Measurements from ENCODE around the gene B3GAT1. TPM values are rescaled to one million over a fixed set of nuclear protein-coding genes. Genes with fewer than 3 reads are reported as not detected.

Gene B3GAT1
- total RNA-seq, 2 donors from 2014 or later, result 20.6 to 29.5 TPM

DNA sequence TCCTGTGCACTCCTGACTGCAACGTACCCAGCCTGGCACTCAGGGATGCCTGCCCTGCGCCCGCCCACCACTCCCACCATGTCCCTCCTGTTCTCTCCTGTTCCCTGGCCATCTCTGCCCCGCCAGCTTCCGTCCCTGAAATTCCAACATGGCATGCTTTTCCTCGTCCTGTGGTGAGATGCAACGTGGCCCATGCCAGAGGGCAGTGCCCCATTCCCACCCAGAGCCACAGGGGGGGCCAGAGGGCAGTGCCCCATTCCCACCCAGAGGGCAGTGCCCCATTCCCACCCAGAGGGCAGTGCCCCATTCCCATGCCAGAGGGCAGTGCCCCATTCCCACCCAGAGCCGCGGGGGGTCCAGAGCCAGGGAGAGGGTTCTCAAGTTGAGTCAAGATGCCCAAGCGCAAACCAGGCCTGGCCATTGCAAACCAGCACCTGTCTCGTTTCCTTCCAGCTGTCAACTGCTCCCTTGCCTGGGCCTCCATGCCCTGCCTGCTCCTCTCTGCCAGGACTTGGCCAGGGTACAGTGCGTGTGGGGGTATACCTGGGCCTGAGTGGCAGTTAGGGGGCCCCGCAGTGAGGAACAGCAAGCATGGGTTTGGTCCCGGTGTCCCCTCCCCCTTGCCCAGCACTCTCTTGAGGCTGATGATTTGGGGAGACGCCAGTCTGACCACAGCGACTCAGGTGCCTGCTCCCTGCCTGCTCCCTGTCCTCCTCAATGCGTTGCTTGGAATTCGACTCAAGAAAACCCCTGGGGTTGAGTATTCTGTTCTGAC is 14.6 kb downstream of the B3GAT1 start:
- no peaks in the 10 kb centered on the region for H3K36me3 Mint-ChIP-seq (ENCODE audit: low read depth)
- TF ChIP-seq, protein P1, sequence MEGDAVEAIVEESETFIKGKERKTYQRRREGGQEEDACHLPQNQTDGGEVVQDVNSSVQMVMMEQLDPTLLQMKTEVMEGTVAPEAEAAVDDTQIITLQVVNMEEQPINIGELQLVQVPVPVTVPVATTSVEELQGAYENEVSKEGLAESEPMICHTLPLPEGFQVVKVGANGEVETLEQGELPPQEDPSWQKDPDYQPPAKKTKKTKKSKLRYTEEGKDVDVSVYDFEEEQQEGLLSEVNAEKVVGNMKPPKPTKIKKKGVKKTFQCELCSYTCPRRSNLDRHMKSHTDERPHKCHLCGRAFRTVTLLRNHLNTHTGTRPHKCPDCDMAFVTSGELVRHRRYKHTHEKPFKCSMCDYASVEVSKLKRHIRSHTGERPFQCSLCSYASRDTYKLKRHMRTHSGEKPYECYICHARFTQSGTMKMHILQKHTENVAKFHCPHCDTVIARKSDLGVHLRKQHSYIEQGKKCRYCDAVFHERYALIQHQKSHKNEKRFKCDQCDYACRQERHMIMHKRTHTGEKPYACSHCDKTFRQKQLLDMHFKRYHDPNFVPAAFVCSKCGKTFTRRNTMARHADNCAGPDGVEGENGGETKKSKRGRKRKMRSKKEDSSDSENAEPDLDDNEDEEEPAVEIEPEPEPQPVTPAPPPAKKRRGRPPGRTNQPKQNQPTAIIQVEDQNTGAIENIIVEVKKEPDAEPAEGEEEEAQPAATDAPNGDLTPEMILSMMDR (conservative IDR thresholded peaks at IDR 0.05), result no peak
- no peak overlapping the region for H3K27ac Mint-ChIP-seq

DNA sequence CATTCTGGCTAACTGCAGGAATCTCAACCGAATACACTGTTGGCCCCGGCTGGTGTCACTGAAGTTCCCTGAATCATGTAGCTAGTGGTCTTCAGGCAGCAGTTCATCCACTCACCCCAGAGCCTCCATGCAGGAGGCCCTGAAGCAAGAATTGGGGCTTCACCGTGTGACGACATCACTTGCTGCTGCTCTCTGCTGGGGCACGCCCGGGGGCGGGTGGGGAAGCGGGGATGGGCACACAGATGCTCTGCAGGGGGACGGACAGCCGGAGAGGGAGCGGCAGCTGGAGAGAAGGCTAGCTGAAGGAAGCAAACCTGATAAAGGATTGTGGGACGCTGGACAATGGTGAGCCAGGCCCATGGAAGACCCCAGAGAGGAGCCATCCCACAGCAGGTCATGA is 17.0 kb downstream of the B3GAT1 start:
- H3K36me3 ChIP-seq (ENCODE audit: control insufficient read depth, insufficient read depth, low read length), result no peaks in the 10 kb centered on the region
- H3K9me3 Mint-ChIP-seq, result no peaks in the 10 kb centered on the region
- no peak overlapping the region for H3K4me3 Mint-ChIP-seq
- no peaks in the 10 kb centered on the region for H3K9me3 ChIP-seq (ENCODE audit: control insufficient read depth, low read length)
- H3K27ac ChIP-seq (ENCODE audit: low read depth, low read length), result no peak overlapping the region
- no peaks in the 10 kb centered on the region for H3K36me3 Mint-ChIP-seq (ENCODE audit: low read depth)
- H3K27me3 ChIP-seq (ENCODE audit: control insufficient read depth, insufficient read depth, low read length, poor library complexity, severe bottlenecking), result no peaks in the 10 kb centered on the region
- no peak overlapping the region for H3K27ac Mint-ChIP-seq
- no peak overlapping the region for H3K9ac ChIP-seq (ENCODE audit: extremely low read depth, low read length, poor library complexity, severe bottlenecking)
- TF ChIP-seq, protein P1 (conservative IDR thresholded peaks at IDR 0.05), result no peak
- DNase-seq, result no peak
- no peaks in the 10 kb centered on the region for H3K4me1 ChIP-seq (ENCODE audit: control insufficient read depth, insufficient read depth, low read length)
- WGBS, 2 experiments (ENCODE audit: insufficient coverage in 1 of 2, insufficient read length in 1 of 2), result 89 to 98% methylated on average over 7 to 12 of the region's 12 CpGs
- no peaks in the 10 kb centered on the region for H3K4me1 Mint-ChIP-seq
- no peaks in the 10 kb centered on the region for H3K27me3 Mint-ChIP-seq (ENCODE audit: insufficient read depth)
- no peak overlapping the region for H3K4me3 ChIP-seq (ENCODE audit: low read length)

More for the DNA sequence above, 14.6 kb downstream of the B3GAT1 start:
- no peaks in the 10 kb centered on the region for H3K36me3 ChIP-seq (ENCODE audit: control insufficient read depth, insufficient read depth, low read length)
- H3K4me1 ChIP-seq (ENCODE audit: control insufficient read depth, insufficient read depth, low read length), result no peaks in the 10 kb centered on the region
- H3K27me3 Mint-ChIP-seq (ENCODE audit: insufficient read depth), result no peaks in the 10 kb centered on the region
- peaks cover 5% of the 10 kb centered on the region for H3K9me3 Mint-ChIP-seq
- no peak overlapping the region for H3K4me3 Mint-ChIP-seq
- no peaks in the 10 kb centered on the region for H3K4me1 Mint-ChIP-seq
- WGBS, 2 experiments (ENCODE audit: insufficient coverage in 1 of 2, insufficient read length in 1 of 2), result 90 to 99% methylated on average over 8 to 18 of the region's 18 CpGs
- no peak overlapping the region for H3K9ac ChIP-seq (ENCODE audit: extremely low read depth, low read length, poor library complexity, severe bottlenecking)
- H3K27ac ChIP-seq (ENCODE audit: low read depth, low read length), result no peak overlapping the region
- no peak for DNase-seq
- no peak overlapping the region for H3K4me3 ChIP-seq (ENCODE audit: low read length)
- no peaks in the 10 kb centered on the region for H3K27me3 ChIP-seq (ENCODE audit: control insufficient read depth, insufficient read depth, low read length, poor library complexity, severe bottlenecking)
- H3K9me3 ChIP-seq (ENCODE audit: control insufficient read depth, low read length), result no peaks in the 10 kb centered on the region

DNA sequence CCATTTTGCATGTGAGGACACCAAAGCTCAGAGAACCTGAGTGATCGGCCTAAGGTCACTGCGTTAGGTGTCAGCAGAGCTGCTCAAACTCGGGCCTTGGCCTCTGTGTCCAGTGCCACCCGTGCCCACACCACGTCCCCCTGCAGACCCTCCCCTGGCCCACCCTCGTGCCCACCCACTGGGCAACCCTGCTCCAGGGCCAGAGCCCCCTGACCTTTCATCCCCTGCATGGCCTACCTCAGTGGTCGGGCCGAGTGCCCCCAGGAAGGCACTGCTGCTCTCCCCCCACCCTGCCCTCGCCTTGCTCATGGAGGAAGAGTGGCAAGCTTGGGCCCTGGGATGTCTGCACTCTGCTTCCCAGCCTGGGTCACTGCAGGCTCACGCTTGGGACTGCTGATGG is 17.7 kb downstream of the B3GAT1 start:
- Histone ChIP-seq H3K4me3 (ENCODE audit: low read length) (no peak overlapping the region), H3K27ac (ENCODE audit: low read depth, low read length) (peak overlapping the region; percentile 38), H3K36me3 (ENCODE audit: control insufficient read depth, insufficient read depth, low read length) (no peaks in the 10 kb centered on the region), H3K27me3 (ENCODE audit: control insufficient read depth, insufficient read depth, low read length, poor library complexity, severe bottlenecking) (no peaks in the 10 kb centered on the region), H3K9ac (ENCODE audit: extremely low read depth, low read length, poor library complexity, severe bottlenecking) (no peak overlapping the region), H3K4me1 (ENCODE audit: control insufficient read depth, insufficient read depth, low read length) (no peaks in the 10 kb centered on the region), H3K9me3 (ENCODE audit: control insufficient read depth, low read length) (no peaks in the 10 kb centered on the region)
- no peak overlapping the region for H3K27ac Mint-ChIP-seq
- H3K4me1 Mint-ChIP-seq, result no peaks in the 10 kb centered on the region
- no peaks in the 10 kb centered on the region for H3K27me3 Mint-ChIP-seq (ENCODE audit: insufficient read depth)
- 89 to 94% methylated on average over 7 to 10 of the region's 10 CpGs for WGBS, 2 experiments (ENCODE audit: insufficient coverage in 1 of 2, insufficient read length in 1 of 2)
- H3K9me3 Mint-ChIP-seq, result no peaks in the 10 kb centered on the region
- H3K4me3 Mint-ChIP-seq, result no peak overlapping the region
- DNase-seq, result no peak
- TF ChIP-seq, protein P1 (conservative IDR thresholded peaks at IDR 0.05), result no peak
- H3K36me3 Mint-ChIP-seq (ENCODE audit: low read depth), result no peaks in the 10 kb centered on the region

All from endodermal cell (in vitro differentiated cells).